ENCODE results near the gene SNX9. TPM values are rescaled to one million over a fixed set of nuclear protein-coding genes. Genes with fewer than 3 reads are reported as not detected.

Gene SNX9
- total RNA-seq, 2 experiments from 2014 or later = 44.9 to 45.1 TPM

DNA sequence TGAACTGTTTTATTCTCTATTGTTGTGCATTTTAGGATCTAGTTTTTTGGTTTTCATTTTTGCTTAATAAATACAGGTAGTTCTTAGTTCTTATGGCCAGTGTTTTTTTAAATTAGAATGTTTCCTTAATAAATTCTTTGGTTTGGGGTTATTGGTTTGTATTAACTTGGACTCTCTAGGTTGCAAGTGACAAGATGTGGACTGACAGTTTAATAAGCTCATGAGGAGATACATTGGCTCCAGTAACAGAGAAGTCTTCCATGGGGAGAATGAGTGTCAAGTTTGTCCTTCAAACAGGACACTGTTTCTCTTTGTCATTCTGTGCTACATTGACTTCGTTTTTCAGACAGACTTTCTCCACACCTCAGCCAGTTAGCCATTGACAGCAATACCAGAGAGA is 39.7 kb downstream of the SNX9 start:
- Mint-ChIP-seq H3K4me1 (ENCODE audit: low read depth) (peaks cover 76% of the 10 kb centered on the region), H3K36me3 (ENCODE audit: low read depth) (peaks cover 41% of the 10 kb centered on the region), H3K27me3 (no peaks in the 10 kb centered on the region), H3K27ac (no peak overlapping the region), H3K9me3 (peaks cover 7% of the 10 kb centered on the region), H3K4me3 (no peak overlapping the region)
- intact Hi-C loops (cut with micrococcal nuclease) = no loop called here
- DNase-seq (no peak), ATAC-seq (no peak)
- CTCF ChIA-PET = interaction anchor here (0.8 to 2.4 kb wide), 5 partner anchors 11 to 195 kb away, joined by 3 to 20 read pairs (median 4); no protein-coding TSS in a partner anchor
- POLR2A ChIA-PET = interaction anchor here (0.8 to 1.9 kb wide), 2 partner anchors 16 to 17 kb away, joined by 3 to 7 read pairs; no protein-coding TSS in a partner anchor
- TF ChIP-seq, protein P1, sequence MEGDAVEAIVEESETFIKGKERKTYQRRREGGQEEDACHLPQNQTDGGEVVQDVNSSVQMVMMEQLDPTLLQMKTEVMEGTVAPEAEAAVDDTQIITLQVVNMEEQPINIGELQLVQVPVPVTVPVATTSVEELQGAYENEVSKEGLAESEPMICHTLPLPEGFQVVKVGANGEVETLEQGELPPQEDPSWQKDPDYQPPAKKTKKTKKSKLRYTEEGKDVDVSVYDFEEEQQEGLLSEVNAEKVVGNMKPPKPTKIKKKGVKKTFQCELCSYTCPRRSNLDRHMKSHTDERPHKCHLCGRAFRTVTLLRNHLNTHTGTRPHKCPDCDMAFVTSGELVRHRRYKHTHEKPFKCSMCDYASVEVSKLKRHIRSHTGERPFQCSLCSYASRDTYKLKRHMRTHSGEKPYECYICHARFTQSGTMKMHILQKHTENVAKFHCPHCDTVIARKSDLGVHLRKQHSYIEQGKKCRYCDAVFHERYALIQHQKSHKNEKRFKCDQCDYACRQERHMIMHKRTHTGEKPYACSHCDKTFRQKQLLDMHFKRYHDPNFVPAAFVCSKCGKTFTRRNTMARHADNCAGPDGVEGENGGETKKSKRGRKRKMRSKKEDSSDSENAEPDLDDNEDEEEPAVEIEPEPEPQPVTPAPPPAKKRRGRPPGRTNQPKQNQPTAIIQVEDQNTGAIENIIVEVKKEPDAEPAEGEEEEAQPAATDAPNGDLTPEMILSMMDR (IDR thresholded peaks at IDR 0.05) = no peak

DNA sequence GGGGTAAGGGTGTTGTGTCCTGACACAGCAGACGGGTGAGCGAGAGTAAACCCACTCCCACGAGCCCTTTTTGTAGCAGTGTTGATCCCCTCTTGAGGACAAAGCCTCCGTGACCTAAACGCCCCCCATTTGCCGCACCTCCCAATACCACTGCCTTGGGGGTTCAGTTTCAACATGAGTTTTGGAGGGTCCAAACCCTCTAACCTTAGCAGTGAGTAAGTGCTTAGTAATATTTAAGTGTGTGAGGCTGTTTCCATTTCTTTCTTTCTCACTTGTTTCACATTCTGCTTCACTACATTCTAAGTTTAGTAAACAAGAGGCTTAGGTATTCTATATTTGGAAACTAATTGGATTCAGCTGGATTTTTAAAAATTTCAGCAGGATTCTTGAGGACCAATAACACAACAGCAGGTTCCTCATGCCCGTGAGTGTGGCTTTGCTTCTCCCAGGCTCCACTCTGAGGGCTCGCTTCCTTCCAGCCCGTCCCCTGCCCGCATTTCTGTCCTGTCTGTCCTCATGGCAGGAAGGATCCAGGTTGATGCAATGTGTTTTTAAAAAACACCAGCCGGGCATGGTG is 41.2 kb downstream of the SNX9 start:
- intact Hi-C loops (cut with micrococcal nuclease) = no loop called here
- DNase-seq (no peak), ATAC-seq (no peak)
- H3K4me3 Mint-ChIP-seq = no peak overlapping the region
- H3K27me3 Mint-ChIP-seq = no peaks in the 10 kb centered on the region
- peaks cover 31% of the 10 kb centered on the region for H3K36me3 Mint-ChIP-seq (ENCODE audit: low read depth)
- peak overlapping the region; percentile 35 for H3K27ac Mint-ChIP-seq
- TF ChIP-seq, protein P1 (IDR thresholded peaks at IDR 0.05) = no peak
- CTCF ChIA-PET = interaction anchor here (0.8 to 2.4 kb wide), 3 partner anchors 9 to 107 kb away, joined by 3 to 20 read pairs (median 3); no protein-coding TSS in a partner anchor
- POLR2A ChIA-PET = interaction anchor here (1.4 to 1.9 kb wide), 2 partner anchors 10 to 18 kb away, joined by 4 to 7 read pairs; no protein-coding TSS in a partner anchor
- H3K9me3 Mint-ChIP-seq = peaks cover 2% of the 10 kb centered on the region
- peaks cover 62% of the 10 kb centered on the region for H3K4me1 Mint-ChIP-seq (ENCODE audit: low read depth)

DNA sequence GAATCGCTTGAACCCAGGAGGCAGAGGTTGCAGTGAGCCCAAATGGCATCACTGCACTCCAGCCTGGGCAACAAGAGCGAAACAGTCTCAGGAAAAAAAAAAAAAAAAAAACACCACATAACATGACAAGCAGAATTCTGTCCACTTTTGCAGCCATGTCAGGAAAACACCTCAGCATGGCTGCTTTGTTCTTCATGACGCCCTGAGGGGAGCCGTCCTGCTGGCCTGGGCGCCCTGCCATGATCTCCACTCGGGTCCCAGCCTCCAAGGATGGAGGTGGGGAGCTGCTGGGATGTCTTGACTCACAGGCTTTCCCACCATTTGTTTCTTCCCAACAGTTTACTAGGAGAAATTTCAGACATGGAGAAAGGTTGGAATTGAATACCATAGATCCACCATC is 42.2 kb downstream of the SNX9 start:
- H3K4me1 Mint-ChIP-seq (ENCODE audit: low read depth) = peaks cover 53% of the 10 kb centered on the region
- CTCF ChIA-PET = no interaction called here
- H3K4me3 Mint-ChIP-seq = no peak overlapping the region
- TF ChIP-seq, protein P1 (IDR thresholded peaks at IDR 0.05) = no peak
- POLR2A ChIA-PET = interaction anchor here (1.4 kb wide), 1 partner anchor 9 kb away, joined by 4 read pairs; no protein-coding TSS in a partner anchor
- H3K27me3 Mint-ChIP-seq = no peaks in the 10 kb centered on the region
- H3K9me3 Mint-ChIP-seq = peaks cover 2% of the 10 kb centered on the region
- H3K36me3 Mint-ChIP-seq (ENCODE audit: low read depth) = peaks cover 31% of the 10 kb centered on the region
- intact Hi-C loops (cut with micrococcal nuclease) = loop anchor here (5.0 kb wide), 1 partner anchor 33 kb away; no protein-coding TSS in a partner anchor
- no peak overlapping the region for H3K27ac Mint-ChIP-seq
- DNase-seq = no peak
- no peak for ATAC-seq

DNA sequence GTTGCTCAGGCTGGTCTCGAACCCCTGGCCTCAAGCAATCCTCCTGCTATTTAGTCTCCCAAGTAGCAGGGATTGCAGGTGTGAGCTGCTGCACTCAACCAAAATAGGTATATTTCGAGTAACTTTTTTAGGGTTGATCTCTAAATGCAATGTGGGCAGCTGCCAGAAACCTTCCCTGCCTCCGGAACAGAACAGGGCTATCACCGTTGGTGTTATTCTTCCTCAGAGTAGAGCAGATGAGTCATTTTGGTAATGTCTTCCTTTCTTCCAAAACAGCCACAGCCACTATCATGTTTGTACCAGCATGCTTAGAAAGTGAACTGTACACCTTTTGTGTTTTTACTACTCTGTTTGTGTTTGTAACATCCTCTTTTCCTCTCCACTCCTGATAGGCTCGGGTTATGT is 44.1 kb downstream of the SNX9 start:
- peak; percentile 70 for ATAC-seq
- H3K36me3 Mint-ChIP-seq (ENCODE audit: low read depth) = peaks cover 29% of the 10 kb centered on the region
- H3K4me1 Mint-ChIP-seq (ENCODE audit: low read depth) = peaks cover 39% of the 10 kb centered on the region
- peaks cover 2% of the 10 kb centered on the region for H3K9me3 Mint-ChIP-seq
- ChIA-PET CTCF (interaction anchor here (1.2 to 2.7 kb wide), 3 partner anchors 9 to 199 kb away, joined by 4 to 16 read pairs (median 4); no protein-coding TSS in a partner anchor), POLR2A (interaction anchor here (0.6 to 2.2 kb wide), 4 partner anchors 10 to 207 kb away, joined by 3 to 6 read pairs (median 4); no protein-coding TSS in a partner anchor)
- no peak overlapping the region for H3K4me3 Mint-ChIP-seq
- intact Hi-C loops (cut with micrococcal nuclease) = loop anchor here (5.0 kb wide), 1 partner anchor 35 kb away; no protein-coding TSS in a partner anchor
- no peaks in the 10 kb centered on the region for H3K27me3 Mint-ChIP-seq
- H3K27ac Mint-ChIP-seq = no peak overlapping the region
- DNase-seq = no peak
- TF ChIP-seq, protein P1 (IDR thresholded peaks at IDR 0.05) = no peak

DNA sequence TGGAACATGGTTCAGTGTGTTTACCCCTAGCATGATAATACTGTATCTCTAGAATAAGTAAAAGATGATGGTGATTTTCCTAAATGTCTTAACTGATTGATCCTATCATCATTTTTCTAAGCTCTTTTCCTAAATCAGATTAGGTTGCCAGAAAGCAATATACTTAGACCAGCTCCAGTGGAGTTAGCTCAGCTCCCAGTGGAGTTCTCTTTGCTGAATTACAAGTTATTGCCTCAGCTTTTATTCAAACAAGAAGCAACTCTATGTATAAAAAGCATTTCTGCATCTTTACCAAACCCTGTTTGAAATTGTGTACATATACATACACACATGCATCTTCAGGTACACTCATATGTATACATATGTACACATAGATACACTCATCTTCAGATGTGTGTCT is 44.9 kb downstream of the SNX9 start:
- POLR2A ChIA-PET = interaction anchor here (0.7 to 2.2 kb wide), 4 partner anchors 11 to 357 kb away, joined by 3 to 6 read pairs (median 4); no protein-coding TSS in a partner anchor
- H3K9me3 Mint-ChIP-seq = peaks cover 2% of the 10 kb centered on the region
- H3K4me1 Mint-ChIP-seq (ENCODE audit: low read depth) = peaks cover 38% of the 10 kb centered on the region
- DNase-seq = no peak
- TF ChIP-seq, protein P1 (IDR thresholded peaks at IDR 0.05) = no peak
- H3K27me3 Mint-ChIP-seq = no peaks in the 10 kb centered on the region
- H3K27ac Mint-ChIP-seq = no peak overlapping the region
- CTCF ChIA-PET = interaction anchor here (1.1 to 2.7 kb wide), 4 partner anchors 24 to 544 kb away, joined by 3 to 16 read pairs (median 4); no protein-coding TSS in a partner anchor
- ATAC-seq = no peak
- no peak overlapping the region for H3K4me3 Mint-ChIP-seq
- intact Hi-C loops (cut with micrococcal nuclease) = loop anchor here (5.0 kb wide), 1 partner anchor 36 kb away; no protein-coding TSS in a partner anchor
- peaks cover 26% of the 10 kb centered on the region for H3K36me3 Mint-ChIP-seq (ENCODE audit: low read depth)
